T1000 (cell line): ENCODE measurements around the gene QARS1.

Experiments used
- DNase-seq: peaks from one replicate; lab custom pipeline; 2025; ENCODE audit warnings: mixed read lengths; lab: John Stamatoyannopoulos, UW

Gene QARS1

DNA sequence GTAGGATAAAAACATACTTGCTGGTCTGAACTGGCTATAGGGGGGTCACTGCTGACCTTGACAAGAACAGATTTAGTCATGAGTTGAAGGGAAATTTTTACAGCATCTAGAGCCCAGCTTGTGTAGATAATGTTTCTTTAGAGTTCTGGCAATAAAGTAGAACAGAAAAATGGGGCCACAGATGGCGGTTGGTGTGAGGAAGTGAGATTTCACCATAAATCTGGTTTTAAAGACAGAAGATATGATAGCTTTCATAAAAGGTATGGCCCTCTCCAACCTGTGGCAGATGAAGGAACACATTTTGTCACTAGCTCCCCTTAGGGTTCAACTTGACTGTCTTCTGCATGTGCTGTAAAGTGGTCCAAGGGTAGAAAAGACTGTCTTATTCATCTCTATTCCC lies 51.0 kb downstream of the QARS1 start:
- no peak for DNase-seq
